GM23248 (cell line): ENCODE results near the gene NKX2-3. TPM values are rescaled to one million over a fixed set of nuclear protein-coding genes. Genes with fewer than 3 reads are reported as not detected.
A peak's percentile ranks its signal among the peaks of the same experiment; 100 is the strongest.

ENCODE experiments used
- DNase-seq: peaks from one replicate; pipeline ENCODE4 v3.0.0-alpha.2; 2015
- H2AFZ ChIP-seq: fragments of 200-600 bp; sonication (generic); 2 replicates; pipeline ENCODE4 v1.6.1; 2016; ENCODE audit warnings: antibody characterized with exemption
- H3F3A ChIP-seq: fragments of 200-600 bp; sonication (generic); 2 replicates; pipeline ENCODE4 v1.6.1; 2016; ENCODE audit warnings: mild to moderate bottlenecking, antibody characterized with exemption, mixed run types; ENCODE audit not compliant: insufficient read depth
- H3K27ac ChIP-seq: fragments of 200-600 bp; sonication (generic); 2 replicates; pipeline ENCODE4 v1.5.1; 2016; ENCODE audit warnings: mild to moderate bottlenecking
- H3K27me3 ChIP-seq: fragments of 200-600 bp; sonication (generic); replicated peaks from 2 replicates; pipeline ENCODE4 v1.6.1; 2016; ENCODE audit warnings: mild to moderate bottlenecking; ENCODE audit not compliant: insufficient read depth
- H3K36me3 ChIP-seq: fragments of 200-600 bp; sonication (generic); 2 replicates; pipeline ENCODE4 v1.6.1; 2016; ENCODE audit warnings: low read depth, mild to moderate bottlenecking
- H3K4me1 ChIP-seq: fragments of 200-600 bp; sonication (generic); 2 replicates; pipeline ENCODE4 v1.6.1; 2016; ENCODE audit warnings: mild to moderate bottlenecking; ENCODE audit not compliant: insufficient read depth
- H3K4me2 ChIP-seq: fragments of 200-600 bp; sonication (generic); one replicate; pipeline ENCODE4 v1.6.1; 2016; ENCODE audit warnings: mild to moderate bottlenecking; ENCODE audit not compliant: unreplicated experiment
- H3K4me3 ChIP-seq: fragments of 200-600 bp; sonication (generic); 2 replicates; pipeline ENCODE4 v1.5.1; 2016; ENCODE audit warnings: mild to moderate bottlenecking
- H3K79me2 ChIP-seq: fragments of 200-600 bp; sonication (generic); 2 replicates; pipeline ENCODE4 v1.6.1; 2016; ENCODE audit warnings: mild to moderate bottlenecking; ENCODE audit not compliant: insufficient read depth
- H3K9ac ChIP-seq: fragments of 200-600 bp; sonication (generic); 2 replicates; pipeline ENCODE4 v1.6.1; 2016; ENCODE audit warnings: mild to moderate bottlenecking
- H3K9me2 ChIP-seq: fragments of 200-600 bp; sonication (generic); 2 replicates; pipeline ENCODE4 v1.6.1; 2016; ENCODE audit warnings: mixed run types, mild to moderate bottlenecking, moderate library complexity; ENCODE audit not compliant: insufficient read depth
- H3K9me3 ChIP-seq: fragments of 200-600 bp; sonication (generic); one replicate; pipeline ENCODE4 v1.6.1; 2017; ENCODE audit warnings: low read depth
- H4K20me1 ChIP-seq: fragments of 200-600 bp; sonication (generic); 2 replicates; pipeline ENCODE4 v1.6.0; 2016; ENCODE audit not compliant: insufficient read depth
- EZH2 ChIP-seq: fragments of 200-600 bp; sonication (generic); IDR thresholded peaks from 2 replicates; pipeline ENCODE4 v1.6.1; 2018; ENCODE audit warnings: antibody characterized with exemption, mild to moderate bottlenecking; ENCODE audit not compliant: insufficient read depth, poor library complexity, severe bottlenecking
- EZH2phosphoT487 ChIP-seq: fragments of 200-600 bp; sonication (generic); IDR thresholded peaks from 2 replicates; pipeline ENCODE4 v1.6.1; 2018; ENCODE audit warnings: antibody characterized with exemption, moderate library complexity, mild to moderate bottlenecking, low read depth; ENCODE audit not compliant: insufficient read depth
- WGBS, 2 experiments: methylation state at CpG; one replicate each; pipeline ENCODE4 v1.1.6; 2015 to 2017; ENCODE audit warnings: low lambda C conversion rate in 2 of 2, low coverage in 1 of 2; ENCODE audit errors: missing lambda C conversion rate in 2 of 2; 5-methylcytosine and 5-hydroxymethylcytosine counted together
- in situ Hi-C: fragments of 300-500 bp; cut with MboI; formaldehyde crosslinking; loops from 2 replicates; pipeline ENCODE4 v1.15.0; 2020
- polyA plus RNA-seq: library from polyadenylated mRNA; unstranded; fragments of >200 nt; fragmentation: Nextera tagmentation; extraction: Ambion mirVana; gene quantifications from 2 replicates; pipeline ENCODE4 v1.2.1, GENCODE V29; 2016
- total RNA-seq: library from RNA; depleted of rRNA; stranded (reverse); fragments of >200 nt; shearing (Covaris generic); gene quantifications from 2 replicates; pipeline ENCODE4 v1.2.3, GENCODE V29; 2014

NKX2-3 gene
- total and polyA plus RNA-seq, 2 experiments from 2014 or later, result not detected

DNA sequence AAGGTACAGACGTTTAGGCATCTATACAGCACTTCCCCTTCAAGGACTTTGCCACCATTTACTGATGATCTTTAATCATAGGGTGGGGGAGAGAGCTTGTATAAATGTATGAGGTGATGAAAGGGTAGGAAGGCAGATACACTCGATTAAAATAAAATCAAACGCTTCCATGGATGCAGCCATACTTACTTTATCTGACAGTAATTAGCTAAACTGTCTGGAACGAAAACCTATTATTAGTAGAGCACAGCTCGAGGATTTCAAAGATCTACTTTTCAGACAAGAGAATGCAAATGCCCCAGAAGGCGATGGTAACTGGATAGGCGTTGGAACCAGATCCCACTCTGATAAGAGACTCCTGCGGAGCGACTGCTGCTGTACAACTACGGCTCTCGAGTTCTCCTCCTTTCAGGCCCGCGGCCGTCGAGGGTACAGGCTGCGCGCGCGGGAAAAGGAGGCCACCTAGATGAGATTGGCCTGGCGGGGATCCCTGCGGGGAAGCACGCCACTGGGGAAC is 3.1 kb upstream of the NKX2-3 start:
- 22 to 24% methylated on average over 22 of the region's 22 CpGs for WGBS, 2 experiments
- Histone ChIP-seq H3K9ac (no peak overlapping the region), H3K4me2 (no peak overlapping the region), H3K79me2 (no peaks in the 10 kb centered on the region), H3K36me3 (no peaks in the 10 kb centered on the region), H4K20me1 (no peaks in the 10 kb centered on the region), H2AFZ (no peak overlapping the region), H3K4me3 (no peak overlapping the region), H3K27me3 (peaks cover 96% of the 10 kb centered on the region), H3K4me1 (no peaks in the 10 kb centered on the region), H3K9me2 (no peaks in the 10 kb centered on the region), H3K9me3 (no peaks in the 10 kb centered on the region), H3F3A (no peaks in the 10 kb centered on the region), H3K27ac (no peak overlapping the region)
- TF ChIP-seq EZH2phosphoT487 (no peak), EZH2 (peak; percentile 58)
- no peak for DNase-seq
- in situ Hi-C loops, result no loop called here

- Histone ChIP-seq H3K4me1 (no peaks in the 10 kb centered on the region), H2AFZ (no peak overlapping the region), H3F3A (no peaks in the 10 kb centered on the region), H3K36me3 (no peaks in the 10 kb centered on the region), H3K9me3 (no peaks in the 10 kb centered on the region), H3K79me2 (no peaks in the 10 kb centered on the region), H3K4me3 (no peak overlapping the region), H3K27me3 (peaks cover 95% of the 10 kb centered on the region), H3K4me2 (no peak overlapping the region), H3K9ac (no peak overlapping the region), H3K9me2 (no peaks in the 10 kb centered on the region), H4K20me1 (no peaks in the 10 kb centered on the region), H3K27ac (no peak overlapping the region)
- in situ Hi-C loops, result no loop called here
- no peak for DNase-seq
- TF ChIP-seq EZH2phosphoT487 (peak; percentile 68; the same call in 1 of the 2 replicates), EZH2 (peak; percentile 30)
- 7 to 8% methylated on average over 41 to 45 of the region's 46 CpGs for WGBS, 2 experiments
Observed at GRCh38 chr10:99530108-99531025, 2.4 kb upstream of the NKX2-3 start.

GRCh38 chr10:99531026-99531695 is 1.6 kb upstream of the NKX2-3 start:
- DNase-seq, result no peak
- Histone ChIP-seq H3K4me1 (no peaks in the 10 kb centered on the region), H3K9ac (no peak overlapping the region), H3K27me3 (peaks cover 98% of the 10 kb centered on the region), H3K4me2 (no peak overlapping the region), H3K79me2 (no peaks in the 10 kb centered on the region), H3F3A (no peaks in the 10 kb centered on the region), H2AFZ (no peak overlapping the region), H4K20me1 (no peaks in the 10 kb centered on the region), H3K9me3 (no peaks in the 10 kb centered on the region), H3K9me2 (no peaks in the 10 kb centered on the region), H3K36me3 (no peaks in the 10 kb centered on the region), H3K27ac (no peak overlapping the region), H3K4me3 (no peak overlapping the region)
- 14 to 16% methylated on average over 40 of the region's 40 CpGs for WGBS, 2 experiments
- TF ChIP-seq EZH2phosphoT487 (no peak), EZH2 (peak; percentile 74)
- in situ Hi-C loops, result no loop called here

DNA sequence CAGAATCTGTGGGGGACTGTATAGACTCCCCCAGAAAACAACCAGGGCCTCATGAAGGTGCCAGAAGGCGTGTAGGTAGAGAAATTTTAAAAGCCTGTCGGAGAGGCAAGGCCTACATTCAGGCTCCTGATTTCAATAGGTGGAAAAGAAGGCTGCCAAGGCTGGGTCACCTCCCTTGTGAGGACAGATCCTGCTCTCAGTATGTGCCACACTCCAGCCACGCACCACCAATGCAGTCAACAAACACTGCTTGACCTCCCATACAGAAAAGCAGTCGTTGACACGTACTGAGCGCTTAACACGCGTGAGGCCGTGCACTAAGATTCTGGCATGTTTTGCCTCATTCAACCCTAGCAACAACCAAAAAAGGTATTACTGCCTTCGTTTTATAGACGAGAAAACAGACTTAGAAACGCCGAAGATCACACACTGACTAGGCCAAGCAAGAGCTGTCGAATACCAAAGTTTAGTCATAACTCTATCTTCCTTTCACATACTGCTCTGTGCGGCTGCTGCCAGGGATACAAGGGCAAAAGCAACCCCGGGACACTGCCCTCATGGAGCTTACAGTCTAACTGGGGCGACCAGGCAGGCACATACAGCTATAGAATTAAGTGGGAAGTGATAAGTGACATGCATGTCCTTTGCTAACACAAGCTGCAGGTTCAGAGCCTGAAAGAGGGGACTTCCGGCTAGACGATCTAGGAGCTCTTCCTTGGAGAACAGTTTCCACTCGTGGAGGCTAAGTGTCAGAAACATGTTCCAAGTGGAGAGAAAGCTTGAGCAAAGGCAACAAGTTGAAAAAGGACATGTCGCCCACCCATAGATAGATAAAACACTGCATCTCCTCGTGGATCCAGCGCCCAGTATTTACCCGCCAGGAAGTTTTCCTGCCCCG is 797 bp upstream of the NKX2-3 start:
- 53 to 56% methylated on average over 25 of the region's 25 CpGs for WGBS, 2 experiments
- Histone ChIP-seq H3K36me3 (no peaks in the 10 kb centered on the region), H3K9ac (no peak overlapping the region), H2AFZ (no peak overlapping the region), H3K79me2 (no peaks in the 10 kb centered on the region), H3F3A (no peaks in the 10 kb centered on the region), H3K9me3 (no peaks in the 10 kb centered on the region), H3K27me3 (peaks cover 98% of the 10 kb centered on the region), H3K27ac (no peak overlapping the region), H4K20me1 (no peaks in the 10 kb centered on the region), H3K4me2 (no peak overlapping the region), H3K9me2 (no peaks in the 10 kb centered on the region), H3K4me1 (no peaks in the 10 kb centered on the region), H3K4me3 (no peak overlapping the region)
- TF ChIP-seq EZH2 (no peak), EZH2phosphoT487 (no peak)
- in situ Hi-C loops, result no loop called here
- DNase-seq, result no peak
